Esophagus squamous epithelium (tissue), 4 donors: Measurements from ENCODE around the gene BMP7.

Source experiments
- POLR2A ChIP-seq, 4 donors: fragments of 450-650 bp; IDR thresholded peaks; one replicate each; pipeline ENCODE4 v1.6.1; 2017; ENCODE audit warnings: antibody characterized with exemption in 4 of 4, mild to moderate bottlenecking in 4 of 4, moderate library complexity in 3 of 4
- TF ChIP-seq, protein P1 (sequence below), 6 experiments: fragments of 450-650 bp in 4 of 6; fragments of 200-600 bp in 2 of 6; sonication (generic) in 2 of 6; IDR thresholded peaks; one replicate each; pipeline ENCODE4 v1.5.1; 2016 to 2019; ENCODE audit warnings: antibody characterized with exemption in 6 of 6, mild to moderate bottlenecking in 4 of 6, moderate library complexity in 4 of 6

DNA sequence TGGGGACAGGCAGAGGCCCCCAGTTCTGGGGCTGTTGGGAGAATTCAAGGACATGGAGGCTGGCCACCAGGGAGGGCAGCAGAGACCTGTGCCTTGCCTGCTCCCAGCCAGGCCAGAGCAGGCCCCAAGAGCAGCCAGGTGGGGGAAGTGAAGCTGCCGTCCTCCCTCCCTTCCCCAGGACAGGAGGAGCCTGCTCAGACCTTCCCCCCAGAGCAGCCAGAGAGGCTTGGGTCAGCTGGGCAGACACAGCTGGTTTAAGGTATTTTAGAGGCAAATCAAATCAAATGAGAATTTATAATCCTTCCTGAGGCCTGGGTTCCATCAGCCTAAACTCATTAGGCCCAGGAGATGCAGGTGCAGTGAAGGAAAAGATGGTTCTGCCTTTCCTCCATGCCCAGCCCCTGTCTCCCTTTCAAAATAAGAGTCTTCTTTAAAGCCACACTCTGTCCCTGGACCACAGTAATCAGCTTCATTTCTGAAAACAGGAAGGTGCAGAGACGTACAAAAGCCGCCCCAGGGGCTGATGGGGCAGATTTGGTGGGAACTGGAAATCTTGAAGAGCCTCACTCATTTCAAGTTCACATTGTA, 21.7 kb downstream of the BMP7 start:
- TF ChIP-seq, protein P1, sequence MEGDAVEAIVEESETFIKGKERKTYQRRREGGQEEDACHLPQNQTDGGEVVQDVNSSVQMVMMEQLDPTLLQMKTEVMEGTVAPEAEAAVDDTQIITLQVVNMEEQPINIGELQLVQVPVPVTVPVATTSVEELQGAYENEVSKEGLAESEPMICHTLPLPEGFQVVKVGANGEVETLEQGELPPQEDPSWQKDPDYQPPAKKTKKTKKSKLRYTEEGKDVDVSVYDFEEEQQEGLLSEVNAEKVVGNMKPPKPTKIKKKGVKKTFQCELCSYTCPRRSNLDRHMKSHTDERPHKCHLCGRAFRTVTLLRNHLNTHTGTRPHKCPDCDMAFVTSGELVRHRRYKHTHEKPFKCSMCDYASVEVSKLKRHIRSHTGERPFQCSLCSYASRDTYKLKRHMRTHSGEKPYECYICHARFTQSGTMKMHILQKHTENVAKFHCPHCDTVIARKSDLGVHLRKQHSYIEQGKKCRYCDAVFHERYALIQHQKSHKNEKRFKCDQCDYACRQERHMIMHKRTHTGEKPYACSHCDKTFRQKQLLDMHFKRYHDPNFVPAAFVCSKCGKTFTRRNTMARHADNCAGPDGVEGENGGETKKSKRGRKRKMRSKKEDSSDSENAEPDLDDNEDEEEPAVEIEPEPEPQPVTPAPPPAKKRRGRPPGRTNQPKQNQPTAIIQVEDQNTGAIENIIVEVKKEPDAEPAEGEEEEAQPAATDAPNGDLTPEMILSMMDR (IDR thresholded peaks at IDR 0.05): peak in 1 of 6 experiments; percentile 6
- no peak for TF ChIP-seq POLR2A (IDR thresholded peaks at IDR 0.05)
